A549 (cell line): Measurements from ENCODE around the gene GABBR2. TPM values are rescaled to one million over a fixed set of nuclear protein-coding genes. Genes with fewer than 3 reads are reported as not detected.

Experiments
- ATAC-seq, 2 experiments: fragments of 200-7000 bp in 1 of 2; fragments of >200 bp in 1 of 2; cut with Nextera tagmentation in 1 of 2; cut with Tn5 transposase in 1 of 2; 3 replicates each; pipeline versions ENCODE4 v1.8.0 to v1.9.1; 2018 to 2020; ENCODE audit warnings: mild to moderate bottlenecking in 1 of 2, moderate library complexity in 1 of 2
- CTCF ChIA-PET: fragments of 300-600 bp; sonication (Branson Sonifier 250); formaldehyde crosslinking; extraction: SDS; loops from one replicate; lab custom pipeline; 2021; ENCODE audit warnings: antibody characterized with exemption, inconsistent platforms; lab: Yijun Ruan, JAX
- POLR2A ChIA-PET: fragments of 350-600 bp; formaldehyde crosslinking; extraction: SDS; loops from one replicate; lab custom pipeline; 2021; ENCODE audit warnings: antibody characterized with exemption, inconsistent platforms; lab: Yijun Ruan, JAX
- DNase-seq, 2 experiments: peaks; one replicate each; pipeline versions ENCODE4 v3.0.0 to v3.0.0-alpha.2; 2011 to 2016; ENCODE audit warnings: low read depth in 1 of 2, low spot score in 1 of 2
- FAIRE-seq: peaks from 2 replicates; lab custom pipeline; 2011; peaks lifted over from hg19 to GRCh38; lab: Jason Lieb, UNC
- H3K27ac ChIP-seq, 2 experiments: fragments of >200 bp; sonication (Bioruptor Twin); formaldehyde crosslinking; 3 replicates each; pipeline ENCODE4 v1.5.1; 2016 to 2017
- H3K4me1 ChIP-seq: fragments of >200 bp; sonication (Bioruptor Twin); formaldehyde crosslinking; 3 replicates; pipeline ENCODE4 v1.6.1; 2016
- H3K4me2 ChIP-seq: fragments of >200 bp; sonication (Bioruptor Twin); formaldehyde crosslinking; 3 replicates; pipeline ENCODE4 v1.6.1; 2016
- H3K4me3 ChIP-seq: fragments of >200 bp; sonication (Bioruptor Twin); formaldehyde crosslinking; 3 replicates; pipeline ENCODE4 v1.5.1; 2016
- H3K9me3 ChIP-seq: fragments of >200 bp; sonication (Bioruptor Twin); formaldehyde crosslinking; 3 replicates; pipeline ENCODE4 v1.6.1; 2016
- EHF ChIP-seq: fragments of 250-450 bp; sonication (Bioruptor Pico); IDR thresholded peaks from 2 replicates; pipeline ENCODE4 v1.5.0; 2020; ENCODE audit warnings: mild to moderate bottlenecking
- EHMT2 ChIP-seq: fragments of 200-600 bp; sonication (generic); IDR thresholded peaks from 2 replicates; pipeline ENCODE4 v1.6.1; 2016; ENCODE audit warnings: antibody characterized with exemption, low read depth, mild to moderate bottlenecking, moderate library complexity
- ESRRA ChIP-seq: fragments of 150-350 bp; IDR thresholded peaks from 2 replicates; pipeline ENCODE4 v1.6.1; 2014; ENCODE audit warnings: mild to moderate bottlenecking, low read length, borderline replicate concordance
- FOSL2 ChIP-seq, 2 experiments: fragments of 450-650 bp in 1 of 2; fragments of >200 bp in 1 of 2; sonication (Bioruptor Twin) in 1 of 2; formaldehyde crosslinking; IDR thresholded peaks; 2 replicates each; pipeline versions ENCODE4 v1.5.0 to v1.6.1; 2016 to 2020; ENCODE audit warnings: mild to moderate bottlenecking in 1 of 2, moderate library complexity in 1 of 2
- FOXS1 ChIP-seq: fragments of 250-450 bp; sonication (Bioruptor Pico); IDR thresholded peaks from 2 replicates; pipeline ENCODE4 v1.5.0; 2020; ENCODE audit warnings: mild to moderate bottlenecking, moderate library complexity
- HEYL ChIP-seq: fragments of 250-450 bp; sonication (Bioruptor Pico); IDR thresholded peaks from 2 replicates; pipeline ENCODE4 v1.8.0; 2021; ENCODE audit warnings: mild to moderate bottlenecking, moderate library complexity
- HOXA7 ChIP-seq: fragments of 250-450 bp; sonication (Bioruptor Pico); IDR thresholded peaks from 2 replicates; pipeline ENCODE4 v1.5.0; 2020; ENCODE audit warnings: mild to moderate bottlenecking, moderate library complexity
- HOXB5 ChIP-seq: fragments of 250-450 bp; sonication (Bioruptor Pico); IDR thresholded peaks from 2 replicates; pipeline ENCODE4 v1.5.0; 2020; ENCODE audit warnings: mild to moderate bottlenecking, moderate library complexity
- JUN ChIP-seq, 2 experiments: fragments of >200 bp; sonication (Bioruptor Twin); formaldehyde crosslinking; IDR thresholded peaks; 2 replicates in 1 of 2; 3 replicates in 1 of 2; pipeline ENCODE4 v1.6.1; 2016 to 2017
- KDM1A ChIP-seq: fragments of 200-600 bp; sonication (generic); IDR thresholded peaks from 2 replicates; pipeline ENCODE4 v1.6.1; 2016; ENCODE audit warnings: low read depth, mild to moderate bottlenecking
- MYC ChIP-seq: IDR thresholded peaks from 2 replicates; pipeline ENCODE4 v1.6.1; 2012; ENCODE audit warnings: mild to moderate bottlenecking, inconsistent platforms, low read length, improper control_type of control experiment, borderline replicate concordance
- NR3C1 ChIP-seq: fragments of >200 bp; sonication (Bioruptor Twin); formaldehyde crosslinking; IDR thresholded peaks from 3 replicates; pipeline ENCODE4 v1.6.1; 2017
- PHF8 ChIP-seq: fragments of 200-600 bp; sonication (generic); IDR thresholded peaks from 2 replicates; pipeline ENCODE4 v1.6.1; 2016; ENCODE audit warnings: low read depth, mild to moderate bottlenecking, antibody characterized with exemption, moderate library complexity, borderline replicate concordance
- POLR2A ChIP-seq: IDR thresholded peaks from 2 replicates; pipeline ENCODE4 v1.6.1; 2012; ENCODE audit warnings: mild to moderate bottlenecking, low read length
- RARB ChIP-seq: fragments of 250-450 bp; sonication (Bioruptor Pico); IDR thresholded peaks from 2 replicates; pipeline ENCODE4 v1.8.0; 2021; ENCODE audit warnings: mild to moderate bottlenecking, moderate library complexity
- REST ChIP-seq: fragments of 200-600 bp; sonication (generic); IDR thresholded peaks from 2 replicates; pipeline ENCODE4 v1.6.1; 2016; ENCODE audit warnings: antibody characterized with exemption, mild to moderate bottlenecking, moderate library complexity
- ZFP36 ChIP-seq: fragments of 450-650 bp; IDR thresholded peaks from 2 replicates; pipeline ENCODE4 v1.6.1; 2014; ENCODE audit warnings: borderline replicate concordance; ENCODE audit not compliant: partially characterized antibody
- ZNF302 ChIP-seq: fragments of 250-450 bp; sonication (Bioruptor Pico); IDR thresholded peaks from 2 replicates; pipeline ENCODE4 v1.9.0; 2021; ENCODE audit warnings: inconsistent platforms, mild to moderate bottlenecking, moderate library complexity
- WGBS: methylation state at CpG from one replicate; pipeline ENCODE4 v1.1.6; 2017; ENCODE audit errors: missing lambda C conversion rate; 5-methylcytosine and 5-hydroxymethylcytosine counted together
- polyA plus RNA-seq, 4 experiments: library from polyadenylated mRNA; depleted of rRNA in 3 of 4; stranded (reverse); fragments of >200 nt; fragmentation: RNase III in 1 of 4; extraction: RNeasy Plus Mini Kit Qiagen cat#74134 plus additional on column Dnase treatment in 1 of 4; gene quantifications; 2 replicates in 3 of 4; 3 replicates in 1 of 4; pipeline ENCODE4 v1.2.3, GENCODE V29; 2011 to 2017
- TF ChIP-seq, protein P1 (sequence below): fragments of 450-650 bp; IDR thresholded peaks from 2 replicates; pipeline ENCODE4 v1.6.1; 2014; ENCODE audit warnings: antibody characterized with exemption

Gene GABBR2
- polyA plus RNA-seq, 2 of the 4 experiments (the other 2 are of a cell fraction) = 0.08 to 0.57 TPM

- TF ChIP-seq FOSL2 (IDR thresholded peaks at IDR 0.05) (no peak; the same call in 1 of the 2 replicates), FOSL2 (CRISPR knock-in tag; IDR thresholded peaks at IDR 0.05) (peak; percentile 51), FOXS1 (CRISPR knock-in tag) (no peak), RARB (CRISPR knock-in tag) (no peak)
Measured at GRCh38 chr9:98248737-98249474, 459.8 kb downstream of the GABBR2 start (continued).

- H3K4me1 ChIP-seq = peaks cover 74% of the 10 kb centered on the region
- H3K27ac ChIP-seq = peak overlapping the region; percentile 68 to 86
- no peak for FAIRE-seq
- ChIA-PET POLR2A (no interaction called here), CTCF (interaction anchor here (1.0 to 2.1 kb wide), 5 partner anchors 13 to 324 kb away, joined by 3 to 7 read pairs (median 3); no protein-coding TSS in a partner anchor)
- no peak for DNase-seq
- H3K9me3 ChIP-seq = no peaks in the 10 kb centered on the region
- TF ChIP-seq ZFP36 = no peak
- no peak for TF ChIP-seq MYC
- no peak for TF ChIP-seq HEYL
- no peak for TF ChIP-seq POLR2A
- TF ChIP-seq KDM1A = no peak
- peak overlapping the region; percentile 32 for H3K4me2 ChIP-seq
- 79% methylated on average over 8 of the region's 8 CpGs for WGBS
- H3K4me3 ChIP-seq = no peak overlapping the region
- no peak for ATAC-seq
Measured at GRCh38 chr9:98247831-98248657, 460.7 kb downstream of the GABBR2 start.

DNA sequence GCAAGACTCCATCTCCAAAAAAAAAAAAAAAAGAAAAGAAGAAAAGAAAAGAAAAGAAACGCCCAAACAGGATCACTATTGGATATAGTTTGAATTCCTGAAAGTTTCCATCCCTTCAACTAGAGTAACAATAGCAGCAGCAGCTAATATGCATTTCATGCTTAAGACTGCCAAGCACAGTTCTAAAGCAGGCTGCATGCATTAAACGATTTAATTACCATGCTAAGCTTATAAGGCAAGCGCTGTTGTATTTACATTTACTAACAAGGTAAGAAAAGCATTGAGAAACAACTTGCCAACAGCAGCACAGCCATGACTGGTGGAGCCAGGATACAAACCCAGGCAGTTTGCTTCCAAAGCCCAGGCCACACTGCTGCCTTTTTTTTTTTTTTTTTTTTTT, 466.3 kb downstream of the GABBR2 start:
- Histone ChIP-seq H3K27ac (no peak overlapping the region), H3K4me3 (no peak overlapping the region), H3K4me1 (peaks cover 20% of the 10 kb centered on the region), H3K4me2 (no peak overlapping the region), H3K9me3 (no peaks in the 10 kb centered on the region)
- 79% methylated on average over 3 of the region's 3 CpGs for WGBS
- POLR2A ChIA-PET = no interaction called here
- CTCF ChIA-PET = interaction anchor here (0.6 to 10.2 kb wide), 10 partner anchors 9 to 183 kb away, joined by 3 to 62 read pairs (median 5); partner anchors contain the start of gene TBC1D2
- no peak for FAIRE-seq
- DNase-seq = no peak
- no peak for TF ChIP-seq EHF (CRISPR knock-in tag)
- TF ChIP-seq, protein P1, sequence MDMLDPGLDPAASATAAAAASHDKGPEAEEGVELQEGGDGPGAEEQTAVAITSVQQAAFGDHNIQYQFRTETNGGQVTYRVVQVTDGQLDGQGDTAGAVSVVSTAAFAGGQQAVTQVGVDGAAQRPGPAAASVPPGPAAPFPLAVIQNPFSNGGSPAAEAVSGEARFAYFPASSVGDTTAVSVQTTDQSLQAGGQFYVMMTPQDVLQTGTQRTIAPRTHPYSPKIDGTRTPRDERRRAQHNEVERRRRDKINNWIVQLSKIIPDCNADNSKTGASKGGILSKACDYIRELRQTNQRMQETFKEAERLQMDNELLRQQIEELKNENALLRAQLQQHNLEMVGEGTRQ = no peak
- no peak for TF ChIP-seq JUN (IDR thresholded peaks at IDR 0.05)
- no peak for TF ChIP-seq ESRRA
- TF ChIP-seq REST = no peak
- no peak for TF ChIP-seq PHF8
- TF ChIP-seq EHMT2 = no peak
- no peak for TF ChIP-seq NR3C1
- no peak for TF ChIP-seq ZNF302 (CRISPR knock-in tag)
- no peak for TF ChIP-seq HOXB5 (CRISPR knock-in tag)
- TF ChIP-seq HOXA7 (CRISPR knock-in tag) = no peak
- ATAC-seq = no peak
